ENCODE results near the gene NPVF.

The NPVF gene

DNA sequence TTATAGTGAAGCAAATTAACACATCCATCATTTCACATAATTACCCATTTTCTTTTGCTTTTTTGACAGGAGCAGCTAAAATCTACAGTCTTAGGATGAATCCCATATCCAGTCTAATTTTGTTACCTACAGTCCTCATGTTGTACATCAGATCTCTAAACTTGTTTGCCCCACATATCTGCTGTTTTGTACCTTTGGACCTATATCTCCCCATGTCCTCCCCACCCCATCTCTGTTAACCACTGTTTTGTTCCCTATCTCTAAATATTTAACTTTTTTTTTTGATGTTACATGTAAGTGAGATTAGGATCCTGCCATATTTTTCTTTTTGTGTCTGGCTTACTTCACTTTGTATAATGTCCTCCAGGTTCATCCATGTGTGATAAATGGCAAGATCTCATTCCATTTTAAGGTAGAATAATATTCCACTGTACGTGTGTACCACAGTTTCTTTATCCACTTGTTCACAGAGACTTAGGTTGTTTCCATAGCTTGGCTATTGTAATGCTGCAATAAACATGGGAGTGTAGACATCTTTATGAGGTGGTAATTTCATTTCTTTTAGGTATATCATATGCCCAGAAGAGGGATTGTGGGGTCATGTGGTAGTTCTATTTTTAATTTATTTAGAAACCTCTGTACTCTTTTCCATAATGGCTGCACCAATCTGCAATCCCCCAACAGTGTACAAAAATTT is 19.6 kb downstream of the NPVF start:
- Mint-ChIP-seq H3K4me3 (no peak overlapping the region), H3K36me3 (ENCODE audit: low read depth) (no peaks in the 10 kb centered on the region), H3K9me3 (no peaks in the 10 kb centered on the region), H3K27ac (no peak overlapping the region), H3K27me3 (ENCODE audit: low read depth) (peaks cover 19% of the 10 kb centered on the region), H3K4me1 (ENCODE audit: low read depth) (no peaks in the 10 kb centered on the region)

DNA sequence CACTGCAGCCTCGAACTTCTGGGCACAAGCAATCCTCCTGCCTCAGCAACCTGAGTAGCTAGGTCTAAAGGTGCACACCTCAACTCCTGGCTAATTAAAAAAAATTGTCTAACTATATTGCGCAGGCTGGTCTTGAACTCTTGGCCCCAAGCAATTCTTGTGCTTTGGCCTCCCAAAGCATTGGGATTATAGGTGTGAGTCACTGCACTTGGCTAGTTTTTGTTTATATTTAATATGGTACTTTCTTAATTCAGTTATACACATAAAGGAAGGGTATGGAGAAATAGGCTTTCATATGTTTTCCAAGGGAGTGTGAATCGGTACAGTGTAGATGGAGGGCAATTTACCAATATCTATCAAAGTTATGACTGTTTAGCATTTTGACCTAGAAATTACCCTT is 20.4 kb downstream of the NPVF start:
- no peak overlapping the region for H3K4me3 Mint-ChIP-seq
- peaks cover 19% of the 10 kb centered on the region for H3K27me3 Mint-ChIP-seq (ENCODE audit: low read depth)
- no peaks in the 10 kb centered on the region for H3K4me1 Mint-ChIP-seq (ENCODE audit: low read depth)
- no peaks in the 10 kb centered on the region for H3K9me3 Mint-ChIP-seq
- H3K27ac Mint-ChIP-seq: no peak overlapping the region
- H3K36me3 Mint-ChIP-seq (ENCODE audit: low read depth): no peaks in the 10 kb centered on the region

DNA sequence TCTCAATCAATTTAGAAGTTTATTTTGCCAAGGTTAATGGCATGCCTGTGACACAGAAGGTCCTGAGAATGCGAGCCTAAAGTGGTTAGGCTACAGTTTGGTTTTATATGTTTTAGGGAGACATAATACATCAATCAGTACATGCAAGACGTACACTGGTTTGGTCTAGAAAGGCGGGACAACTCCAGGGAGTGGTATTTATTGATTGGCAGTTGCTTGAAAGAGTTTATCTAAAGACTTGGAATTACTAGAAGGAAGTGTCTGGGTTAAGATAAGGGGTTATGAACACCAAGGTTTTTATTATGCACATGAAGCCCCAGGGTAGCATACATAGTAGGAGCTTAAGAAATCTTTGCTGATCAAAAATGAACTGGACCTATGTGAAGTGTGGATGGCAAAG is 21.5 kb downstream of the NPVF start:
- no peaks in the 10 kb centered on the region for H3K9me3 Mint-ChIP-seq
- no peak overlapping the region for H3K4me3 Mint-ChIP-seq
- no peaks in the 10 kb centered on the region for H3K36me3 Mint-ChIP-seq (ENCODE audit: low read depth)
- H3K27ac Mint-ChIP-seq: no peak overlapping the region
- no peaks in the 10 kb centered on the region for H3K4me1 Mint-ChIP-seq (ENCODE audit: low read depth)
- peaks cover 19% of the 10 kb centered on the region for H3K27me3 Mint-ChIP-seq (ENCODE audit: low read depth)

DNA sequence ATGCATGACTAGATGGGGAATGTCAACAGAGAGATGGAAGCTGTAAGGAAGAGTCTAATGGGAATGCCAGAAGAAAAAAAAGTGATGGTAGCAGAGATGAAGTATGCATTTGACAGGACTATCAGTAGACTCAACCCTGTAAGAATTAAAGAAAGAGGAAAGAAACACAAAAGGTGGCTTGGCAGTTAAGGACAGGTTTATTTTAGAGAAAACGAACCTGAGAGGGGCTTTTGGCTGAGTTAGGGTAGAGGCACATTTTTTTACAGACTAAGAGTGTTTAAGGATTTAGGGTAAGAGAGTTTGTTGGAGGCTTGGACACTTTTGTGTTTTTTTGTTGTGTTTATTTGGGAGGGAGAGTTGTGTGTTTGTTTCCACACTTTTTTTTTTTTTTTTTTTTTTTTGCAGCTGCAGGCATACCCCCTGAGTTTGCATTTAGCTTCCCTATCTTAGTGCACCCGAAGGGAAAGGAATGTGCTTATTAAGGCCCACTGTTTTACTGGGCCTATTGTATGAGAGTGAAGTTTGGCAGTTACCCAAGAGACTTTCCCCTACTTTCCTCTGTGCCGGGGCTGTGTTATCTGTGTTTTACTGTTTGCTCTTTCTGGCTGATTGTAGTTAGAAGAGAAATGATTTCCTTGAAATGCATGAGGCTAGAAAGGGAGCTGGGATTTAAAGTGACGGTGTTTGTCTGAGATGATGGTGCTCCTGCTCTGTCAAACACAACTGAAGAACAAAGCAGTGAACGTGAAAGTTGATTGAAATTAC is 32.0 kb downstream of the NPVF start:
- Mint-ChIP-seq H3K36me3 (ENCODE audit: low read depth) (no peaks in the 10 kb centered on the region), H3K27ac (no peak overlapping the region), H3K27me3 (ENCODE audit: low read depth) (peaks cover 7% of the 10 kb centered on the region), H3K9me3 (no peaks in the 10 kb centered on the region), H3K4me3 (no peak overlapping the region), H3K4me1 (ENCODE audit: low read depth) (no peaks in the 10 kb centered on the region)

DNA sequence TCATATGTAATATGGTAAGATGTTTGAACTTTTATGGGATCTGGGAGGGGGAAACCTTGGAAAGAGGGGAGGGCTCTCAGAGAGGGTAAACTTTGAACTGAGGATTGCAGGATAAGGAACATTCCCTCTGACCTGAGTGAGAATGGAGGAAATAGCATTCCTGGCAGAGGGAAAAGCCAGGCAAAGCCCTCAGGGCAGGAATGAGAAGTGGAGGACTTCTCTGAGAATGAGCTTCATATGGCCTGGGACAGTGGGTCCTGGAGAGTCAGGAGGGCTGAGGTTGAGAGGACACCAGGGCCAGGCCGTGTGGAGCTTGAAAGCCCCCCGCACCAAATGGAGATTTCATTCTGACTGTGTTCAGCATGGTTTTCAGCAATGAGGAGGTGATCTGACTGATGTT is 34.2 kb downstream of the NPVF start:
- Mint-ChIP-seq H3K36me3 (ENCODE audit: low read depth) (no peaks in the 10 kb centered on the region), H3K27me3 (ENCODE audit: low read depth) (peaks cover 16% of the 10 kb centered on the region), H3K4me3 (no peak overlapping the region), H3K27ac (no peak overlapping the region), H3K4me1 (ENCODE audit: low read depth) (no peaks in the 10 kb centered on the region), H3K9me3 (no peaks in the 10 kb centered on the region)

DNA sequence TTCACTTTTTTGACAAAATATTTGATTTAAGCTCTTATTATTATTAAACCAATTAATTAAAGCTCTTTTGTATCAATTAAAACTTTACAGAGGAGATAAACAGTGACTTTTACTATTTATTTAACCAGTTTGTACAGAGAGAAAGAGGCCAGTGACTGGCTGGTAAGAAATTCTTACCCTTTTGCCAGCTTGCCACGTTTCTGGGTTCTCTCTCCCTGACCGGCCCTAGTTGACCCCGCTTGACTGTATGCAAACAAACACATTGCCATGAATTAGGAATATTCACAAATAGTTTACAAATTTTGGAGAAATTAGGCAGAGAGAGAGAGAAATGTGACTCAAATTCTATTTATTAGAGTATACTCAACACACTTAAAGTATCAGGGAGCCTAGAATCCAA is 36.2 kb downstream of the NPVF start:
- no peak overlapping the region for H3K4me3 Mint-ChIP-seq

DNA sequence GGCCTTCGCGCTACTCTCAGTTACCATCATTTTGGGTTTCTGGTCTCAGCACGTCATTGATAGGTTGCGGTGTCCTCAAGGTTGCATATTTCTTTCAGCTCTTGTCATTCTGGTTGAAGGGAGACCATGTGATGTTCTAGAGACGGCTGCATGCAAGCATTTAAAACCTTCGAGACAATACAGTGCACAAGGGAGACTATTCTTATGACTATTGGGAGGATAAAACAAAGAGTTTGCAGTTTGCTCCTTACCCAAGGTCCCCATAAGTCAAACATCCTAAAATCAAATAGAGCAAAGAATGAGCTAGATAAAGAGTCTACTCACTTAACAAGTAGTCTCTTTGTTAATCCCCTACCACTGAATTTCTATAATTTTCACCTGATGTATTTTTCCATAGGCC is 39.1 kb downstream of the NPVF start:
- Mint-ChIP-seq H3K36me3 (ENCODE audit: low read depth) (no peaks in the 10 kb centered on the region), H3K4me3 (no peak overlapping the region)

More for the DNA sequence above, 36.2 kb downstream of the NPVF start:
- H3K36me3 Mint-ChIP-seq (ENCODE audit: low read depth): no peaks in the 10 kb centered on the region
- no peaks in the 10 kb centered on the region for H3K9me3 Mint-ChIP-seq
- no peak overlapping the region for H3K27ac Mint-ChIP-seq
- H3K27me3 Mint-ChIP-seq (ENCODE audit: low read depth): peaks cover 13% of the 10 kb centered on the region
- H3K4me1 Mint-ChIP-seq (ENCODE audit: low read depth): no peaks in the 10 kb centered on the region

DNA sequence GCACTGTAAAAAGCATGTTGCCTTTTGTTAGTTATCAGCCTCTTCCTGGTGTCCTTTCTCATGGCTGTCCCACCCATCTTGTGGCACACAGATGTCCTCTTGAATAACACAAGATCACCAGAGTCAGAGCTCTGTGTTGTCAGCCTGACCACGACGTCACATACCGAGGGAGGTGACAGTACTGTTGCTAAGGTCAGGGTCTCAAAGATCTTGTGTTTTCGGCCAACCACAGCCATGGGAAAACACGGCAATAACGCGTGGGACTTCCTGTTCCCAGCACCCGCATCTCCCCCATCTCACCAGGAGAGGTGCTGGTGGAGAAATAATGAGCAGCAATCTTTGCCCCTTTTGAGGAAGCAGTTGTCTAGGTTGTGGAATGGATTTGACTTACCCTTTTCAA is 40.4 kb downstream of the NPVF start:
- H3K4me1 Mint-ChIP-seq (ENCODE audit: low read depth): no peaks in the 10 kb centered on the region
- H3K36me3 Mint-ChIP-seq (ENCODE audit: low read depth): no peaks in the 10 kb centered on the region
- no peak overlapping the region for H3K27ac Mint-ChIP-seq
- H3K4me3 Mint-ChIP-seq: no peak overlapping the region
- no peaks in the 10 kb centered on the region for H3K9me3 Mint-ChIP-seq
- peaks cover 17% of the 10 kb centered on the region for H3K27me3 Mint-ChIP-seq (ENCODE audit: low read depth)

More for the DNA sequence above, 39.1 kb downstream of the NPVF start:
- no peaks in the 10 kb centered on the region for H3K4me1 Mint-ChIP-seq (ENCODE audit: low read depth)
- no peaks in the 10 kb centered on the region for H3K9me3 Mint-ChIP-seq
- H3K27me3 Mint-ChIP-seq (ENCODE audit: low read depth): peaks cover 19% of the 10 kb centered on the region
- no peak overlapping the region for H3K27ac Mint-ChIP-seq

DNA sequence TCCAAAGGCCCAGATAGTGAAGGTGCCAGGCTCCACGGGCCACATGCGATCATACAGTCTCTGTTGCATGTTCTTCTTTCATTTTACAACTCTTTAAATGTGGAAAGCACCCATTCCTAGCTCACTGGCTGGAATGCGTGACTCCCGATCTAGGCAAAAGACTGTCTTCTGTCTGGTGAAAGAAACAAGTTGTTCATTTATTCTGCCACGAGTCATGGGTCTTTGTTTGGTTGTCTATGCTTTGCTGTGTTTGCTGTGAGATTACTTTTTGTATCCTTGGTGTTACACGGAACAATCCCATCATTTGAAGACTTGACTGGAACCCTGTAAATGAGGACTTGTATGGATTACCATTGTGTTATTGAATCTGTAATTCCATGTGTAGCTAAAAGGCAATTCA is 41.9 kb downstream of the NPVF start:
- H3K9me3 Mint-ChIP-seq: no peaks in the 10 kb centered on the region
- H3K4me3 Mint-ChIP-seq: no peak overlapping the region
- no peaks in the 10 kb centered on the region for H3K36me3 Mint-ChIP-seq (ENCODE audit: low read depth)
- H3K4me1 Mint-ChIP-seq (ENCODE audit: low read depth): no peaks in the 10 kb centered on the region
- H3K27ac Mint-ChIP-seq: no peak overlapping the region
- peaks cover 25% of the 10 kb centered on the region for H3K27me3 Mint-ChIP-seq (ENCODE audit: low read depth)

DNA sequence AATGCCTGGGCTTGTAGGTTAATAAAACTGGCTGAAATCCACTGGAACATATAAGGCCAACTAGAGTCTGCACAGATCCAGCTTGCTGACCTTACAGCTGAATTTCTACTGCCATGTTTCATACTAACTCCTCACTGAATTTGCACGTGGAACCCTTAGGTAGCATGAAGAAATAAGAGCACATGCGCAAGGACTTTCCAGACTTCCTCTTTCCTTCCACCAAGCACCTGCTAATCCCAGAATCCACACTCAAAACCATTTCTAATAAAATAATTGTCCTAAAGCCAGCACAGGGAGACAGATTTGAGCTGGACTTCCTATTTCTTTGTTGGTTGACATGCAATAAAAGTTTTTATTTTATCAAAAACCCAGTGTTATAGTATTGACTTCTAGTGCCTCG is 46.8 kb downstream of the NPVF start:
- H3K27me3 Mint-ChIP-seq (ENCODE audit: low read depth): peaks cover 15% of the 10 kb centered on the region
- H3K4me1 Mint-ChIP-seq (ENCODE audit: low read depth): peaks cover 19% of the 10 kb centered on the region
- peaks cover 3% of the 10 kb centered on the region for H3K36me3 Mint-ChIP-seq (ENCODE audit: low read depth)
- no peak overlapping the region for H3K4me3 Mint-ChIP-seq
- H3K9me3 Mint-ChIP-seq: no peaks in the 10 kb centered on the region
- H3K27ac Mint-ChIP-seq: peak overlapping the region; percentile 37

DNA sequence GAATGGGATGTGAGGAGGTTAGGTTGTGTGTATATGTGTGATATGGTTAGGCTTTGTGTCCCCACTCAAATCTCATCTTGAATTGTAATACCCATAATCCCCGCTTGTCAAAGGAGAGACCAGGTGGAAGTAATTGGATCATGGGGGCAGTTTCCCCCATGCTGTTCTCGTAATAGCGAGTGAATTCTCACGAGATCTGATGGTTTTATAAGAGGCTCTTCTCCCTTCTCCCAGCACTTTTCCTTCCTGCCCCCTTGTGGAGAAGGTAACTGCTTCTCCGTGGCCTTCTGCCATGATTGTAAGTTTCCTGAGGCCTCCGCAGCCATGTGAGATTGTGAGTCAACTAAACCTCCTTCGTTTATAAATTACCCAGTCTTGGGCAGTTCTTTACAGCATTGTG is 47.3 kb downstream of the NPVF start:
- Mint-ChIP-seq H3K4me1 (ENCODE audit: low read depth) (peaks cover 20% of the 10 kb centered on the region), H3K27me3 (ENCODE audit: low read depth) (peaks cover 15% of the 10 kb centered on the region), H3K9me3 (no peaks in the 10 kb centered on the region), H3K27ac (peak overlapping the region; percentile 37), H3K36me3 (ENCODE audit: low read depth) (peaks cover 3% of the 10 kb centered on the region), H3K4me3 (peak overlapping the region; percentile 85)

DNA sequence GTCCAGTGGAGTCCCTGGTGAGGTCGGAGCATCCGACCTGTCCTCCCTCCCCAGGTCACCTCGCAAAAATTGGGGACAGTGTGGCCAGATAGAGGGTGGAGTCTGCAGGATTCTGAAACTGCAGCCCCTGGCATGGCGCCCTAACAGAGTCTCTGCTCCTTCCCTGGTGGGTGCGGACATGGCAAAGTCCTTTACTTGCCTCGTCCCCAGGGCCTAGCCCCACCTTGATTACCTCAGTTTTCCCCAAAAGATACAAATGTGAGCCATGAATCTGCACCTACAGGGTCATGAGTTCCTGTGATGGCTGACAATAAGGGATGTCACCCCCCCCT is 47.7 kb downstream of the NPVF start:
- Mint-ChIP-seq H3K27ac (peak overlapping the region; percentile 27), H3K9me3 (no peaks in the 10 kb centered on the region), H3K36me3 (ENCODE audit: low read depth) (peaks cover 3% of the 10 kb centered on the region), H3K4me1 (ENCODE audit: low read depth) (peaks cover 20% of the 10 kb centered on the region), H3K4me3 (peak overlapping the region; percentile 85), H3K27me3 (ENCODE audit: low read depth) (peaks cover 15% of the 10 kb centered on the region)

DNA sequence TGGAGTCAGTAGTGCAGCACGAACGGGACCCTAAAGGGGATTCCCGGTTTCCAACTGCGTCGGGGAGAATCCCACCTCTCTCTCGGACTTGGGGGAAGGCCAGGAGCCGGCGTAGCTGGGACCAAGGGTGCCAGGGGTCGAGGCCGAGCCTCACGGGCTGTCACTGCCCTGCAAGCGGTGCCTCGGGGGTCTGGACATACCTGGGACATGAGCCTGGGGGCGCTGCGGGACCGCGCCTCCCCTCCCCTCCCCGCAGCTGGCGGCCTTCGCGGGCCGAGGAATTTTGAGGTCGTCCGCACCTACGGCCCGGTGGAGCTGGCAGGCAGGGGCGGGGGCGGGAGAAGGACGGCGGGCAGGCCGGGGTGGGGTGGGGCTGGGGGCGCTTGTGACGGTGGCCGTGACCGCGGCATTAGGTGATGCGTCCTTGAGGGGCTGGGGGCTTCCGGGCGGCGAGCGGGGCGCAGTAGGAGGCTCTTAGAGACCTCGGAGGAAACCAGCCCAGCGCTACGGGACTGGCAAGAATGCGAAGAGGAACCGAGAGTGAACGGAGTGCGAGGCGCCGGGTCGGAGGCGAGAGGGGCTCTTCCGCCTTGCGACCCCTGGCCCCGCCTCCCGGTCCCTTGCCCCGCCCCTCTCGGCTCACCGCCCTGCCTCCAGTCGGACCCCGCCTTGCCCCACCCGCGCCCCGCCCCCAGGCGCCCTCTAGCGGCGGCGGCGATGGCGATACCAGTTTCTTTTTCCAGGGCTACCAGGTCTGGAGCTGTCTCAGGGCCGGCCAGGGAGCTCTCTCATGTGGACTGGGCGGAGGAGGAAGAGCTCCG is 48.3 kb downstream of the NPVF start:
- no peaks in the 10 kb centered on the region for H3K9me3 Mint-ChIP-seq
- peak overlapping the region; percentile 85 for H3K4me3 Mint-ChIP-seq
- peaks cover 9% of the 10 kb centered on the region for H3K27me3 Mint-ChIP-seq (ENCODE audit: low read depth)
- peak overlapping the region; percentile 83 for H3K27ac Mint-ChIP-seq
- H3K4me1 Mint-ChIP-seq (ENCODE audit: low read depth): peaks cover 20% of the 10 kb centered on the region
- peaks cover 3% of the 10 kb centered on the region for H3K36me3 Mint-ChIP-seq (ENCODE audit: low read depth)

DNA sequence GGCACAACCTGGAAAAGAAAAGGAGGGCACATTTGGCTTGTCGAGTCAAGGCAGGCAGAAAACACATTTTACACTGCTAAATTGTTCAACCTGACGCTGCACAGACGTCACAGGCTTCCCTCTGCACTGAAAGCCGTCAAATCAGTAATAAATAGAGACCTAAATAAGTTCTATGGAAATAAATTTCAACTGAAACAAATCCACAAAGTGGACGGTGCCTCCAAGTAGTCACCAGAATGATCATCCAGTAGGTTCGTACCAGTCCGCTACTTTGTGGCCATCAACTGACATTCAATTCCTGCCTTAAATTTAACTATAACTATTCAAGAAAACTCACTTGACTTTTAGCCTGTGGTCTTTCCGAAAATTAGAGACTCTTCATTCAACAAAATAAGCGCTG is 49.0 kb downstream of the NPVF start:
- peak overlapping the region; percentile 67 for H3K27ac Mint-ChIP-seq
- peak overlapping the region; percentile 73 for H3K4me3 Mint-ChIP-seq
- H3K4me1 Mint-ChIP-seq (ENCODE audit: low read depth): peaks cover 20% of the 10 kb centered on the region
- peaks cover 3% of the 10 kb centered on the region for H3K36me3 Mint-ChIP-seq (ENCODE audit: low read depth)
- peaks cover 9% of the 10 kb centered on the region for H3K27me3 Mint-ChIP-seq (ENCODE audit: low read depth)
- H3K9me3 Mint-ChIP-seq: no peaks in the 10 kb centered on the region
